NCI-H748 treated with DMSO at 0.1 percent for 48 hours (cell line): ENCODE results near the gene SERINC2.

Experiments used
- DNase-seq: peaks from one replicate; lab custom pipeline; 2025; lab: John Stamatoyannopoulos, UW

Gene SERINC2

GRCh38 chr1:31434101-31434871 lies 21.3 kb downstream of the SERINC2 start:
- DNase-seq, result no peak

GRCh38 chr1:31434979-31435378 lies 22.0 kb downstream of the SERINC2 start:
- DNase-seq, result no peak

DNA sequence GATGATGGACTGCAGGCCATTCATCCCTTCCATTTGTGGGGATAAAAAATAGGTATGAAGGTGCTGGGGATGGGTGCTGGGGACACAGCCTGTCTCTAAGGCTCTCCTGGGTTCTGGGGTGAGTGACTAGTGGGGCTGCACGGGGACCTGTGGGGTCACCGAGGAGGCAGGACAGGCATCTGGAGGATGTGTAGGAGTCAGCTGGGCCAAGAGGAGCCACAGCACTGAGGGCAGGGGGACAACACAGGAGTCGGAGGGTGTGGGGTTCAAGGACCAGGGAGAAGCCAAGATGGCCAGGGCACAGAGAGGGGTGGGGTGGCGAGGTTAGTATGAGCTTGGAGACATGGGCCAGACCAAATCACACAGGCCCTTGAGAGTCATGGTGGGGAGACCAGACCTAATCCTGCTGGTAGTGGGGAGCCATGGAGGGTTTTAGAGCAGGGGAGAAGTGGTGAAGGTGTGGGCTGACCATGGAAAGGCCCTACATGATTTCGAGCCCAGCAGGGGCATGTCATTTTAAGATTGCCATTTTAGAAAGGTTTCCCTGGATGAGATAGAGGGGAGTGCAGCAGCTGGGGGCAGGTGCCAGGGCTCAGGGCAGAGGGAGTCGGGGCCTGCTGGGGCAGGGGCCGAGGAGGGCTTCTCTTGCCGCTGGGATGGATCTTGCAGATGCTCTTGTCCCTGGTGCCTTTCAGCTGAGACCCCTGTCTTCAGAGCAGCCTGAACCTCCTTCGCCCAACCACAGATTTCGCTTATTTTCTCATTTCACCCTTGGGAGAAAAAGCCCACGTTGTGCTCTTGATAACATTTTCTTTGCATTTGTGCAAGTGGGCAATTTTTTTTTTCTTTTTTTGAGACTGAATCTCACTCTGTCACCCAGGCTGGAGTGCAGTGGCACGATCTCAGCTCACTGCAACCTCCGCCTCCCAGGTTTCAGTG lies 22.7 kb downstream of the SERINC2 start:
- DNase-seq, result no peak

DNA sequence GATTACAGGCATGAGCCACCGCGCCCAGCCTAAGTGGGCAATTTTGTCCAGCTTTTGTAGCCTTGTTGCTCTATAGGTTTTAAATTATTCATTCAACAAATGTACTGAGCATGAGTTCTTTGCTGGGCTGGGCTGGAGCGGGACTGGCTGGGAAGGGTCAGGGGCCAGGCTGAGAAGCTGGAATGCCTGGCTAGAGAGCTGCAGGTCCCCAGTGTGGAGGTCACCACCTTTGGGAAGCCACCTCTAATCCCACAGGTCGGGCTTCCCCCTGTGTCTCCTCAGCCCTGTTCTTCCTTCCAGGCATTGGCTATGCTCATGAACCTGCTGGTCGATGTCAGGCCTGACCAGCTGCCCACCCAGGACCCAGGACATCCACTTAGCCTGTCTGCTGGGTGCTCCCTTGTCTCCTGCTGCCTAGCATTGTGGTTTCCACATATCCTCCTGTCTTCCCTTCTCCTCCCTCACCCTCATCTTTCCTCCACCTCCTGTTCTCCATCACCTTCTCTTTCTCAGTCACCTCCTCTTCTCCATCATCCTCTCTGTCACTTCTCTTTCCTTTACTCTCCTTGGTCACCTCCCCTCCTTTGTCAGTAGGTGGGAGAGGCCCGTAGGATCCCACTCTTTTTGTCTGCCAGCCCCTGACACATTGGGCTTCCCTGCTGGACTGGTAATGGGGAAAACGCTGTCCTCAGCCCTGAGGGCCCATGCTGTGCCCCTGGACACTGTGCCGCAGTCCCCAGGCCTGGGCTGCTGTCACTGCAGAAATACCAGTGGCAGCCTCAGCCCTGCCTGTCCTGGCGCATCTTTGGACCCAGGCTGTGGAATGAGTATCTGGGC lies 23.8 kb downstream of the SERINC2 start:
- no peak for DNase-seq

DNA sequence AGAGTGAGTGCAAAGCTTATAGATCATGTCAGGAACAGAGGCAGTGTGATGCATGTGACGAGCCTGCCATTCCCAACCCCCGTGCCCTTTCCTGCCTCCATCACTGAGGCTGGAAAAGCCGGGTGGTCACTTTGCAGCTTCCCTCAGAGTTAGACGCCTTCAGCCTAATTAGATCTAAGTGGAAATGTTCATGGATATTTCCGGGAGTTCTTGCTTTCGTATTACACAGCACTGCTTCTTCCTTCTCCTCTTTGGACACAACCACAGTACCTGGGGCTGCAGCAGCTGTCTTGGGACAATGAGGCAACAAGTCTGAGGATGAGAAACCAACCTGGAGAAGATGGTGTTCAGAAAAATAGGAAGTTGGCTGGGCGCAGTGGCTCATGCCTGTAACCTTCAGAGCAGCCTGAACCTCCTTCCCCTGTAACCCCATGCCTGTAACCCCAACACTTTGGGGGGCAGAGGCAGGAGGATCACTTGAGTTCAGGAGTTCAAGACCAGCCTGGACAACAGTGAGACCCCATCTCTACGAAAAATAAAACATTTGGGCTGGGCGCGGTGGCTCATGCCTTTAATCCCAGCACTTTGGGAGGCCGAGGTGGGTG lies 24.5 kb downstream of the SERINC2 start:
- no peak for DNase-seq

GRCh38 chr1:31439276-31439675 lies 26.3 kb downstream of the SERINC2 start:
- DNase-seq, result no peak

- DNase-seq, result no peak
These were observed 28.1 kb downstream of the SERINC2 start for GRCh38 chr1:31441073-31441472.

DNA sequence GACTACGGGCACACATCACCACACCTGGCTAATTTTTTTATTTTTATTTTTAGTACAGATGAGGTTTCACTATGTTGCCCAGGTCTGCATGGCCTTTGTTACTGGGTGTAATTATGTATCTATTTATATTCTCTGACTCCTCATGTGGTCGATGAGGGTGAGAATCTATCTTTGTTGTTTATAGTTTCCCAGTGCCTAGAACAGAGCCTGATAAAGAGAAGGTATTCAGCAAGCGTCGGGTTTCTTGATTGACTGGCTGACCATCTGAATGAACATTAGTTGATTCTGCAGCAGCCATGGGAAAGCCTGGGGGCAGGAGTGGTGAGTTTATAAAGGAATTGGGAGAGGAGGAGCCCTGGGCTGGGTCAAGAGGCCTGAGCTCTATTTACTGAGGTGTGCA lies 28.5 kb downstream of the SERINC2 start:
- DNase-seq, result no peak

GRCh38 chr1:31441970-31442647 lies 29.1 kb downstream of the SERINC2 start:
- DNase-seq, result no peak

GRCh38 chr1:31442648-31442994 lies 29.6 kb downstream of the SERINC2 start:
- no peak for DNase-seq

- no peak for DNase-seq
These were observed 30.7 kb downstream of the SERINC2 start for GRCh38 chr1:31443673-31444072.

DNA sequence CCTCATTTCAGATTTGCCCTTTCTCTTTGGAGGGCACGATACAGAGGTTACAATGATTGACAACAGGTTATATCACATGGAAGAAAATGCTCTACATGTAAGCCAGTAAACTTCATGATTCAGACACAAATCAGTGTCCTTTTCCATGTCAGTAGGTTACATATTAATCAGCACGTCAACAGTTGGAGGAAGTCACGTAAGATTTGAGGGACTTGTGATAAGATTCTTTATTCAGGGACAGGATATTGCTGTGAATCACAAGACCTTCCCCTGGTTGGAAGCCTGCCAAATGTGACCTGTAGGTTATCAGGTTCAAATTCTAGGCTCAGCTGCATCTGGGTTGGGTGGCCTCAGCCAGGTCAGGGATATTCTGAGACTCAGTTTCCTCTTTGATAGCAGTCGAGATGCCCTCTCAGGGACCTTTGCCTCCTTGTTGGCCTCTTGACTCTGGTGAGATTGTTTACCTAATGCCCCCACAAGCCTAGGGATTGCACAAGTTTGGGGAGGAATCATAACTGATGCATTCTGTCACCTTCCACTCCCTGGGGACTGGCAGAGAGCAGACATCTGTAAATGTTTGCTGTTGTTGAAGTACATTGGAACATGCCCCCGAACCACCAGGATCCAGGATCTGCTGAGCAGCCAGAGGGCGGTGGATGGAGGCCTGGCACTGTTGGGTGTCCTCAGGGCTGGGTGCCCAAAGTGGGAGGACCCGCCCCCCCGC lies 31.9 kb downstream of the SERINC2 start:
- DNase-seq, result no peak

GRCh38 chr1:31445951-31446350 lies 32.9 kb downstream of the SERINC2 start:
- no peak for DNase-seq

DNA sequence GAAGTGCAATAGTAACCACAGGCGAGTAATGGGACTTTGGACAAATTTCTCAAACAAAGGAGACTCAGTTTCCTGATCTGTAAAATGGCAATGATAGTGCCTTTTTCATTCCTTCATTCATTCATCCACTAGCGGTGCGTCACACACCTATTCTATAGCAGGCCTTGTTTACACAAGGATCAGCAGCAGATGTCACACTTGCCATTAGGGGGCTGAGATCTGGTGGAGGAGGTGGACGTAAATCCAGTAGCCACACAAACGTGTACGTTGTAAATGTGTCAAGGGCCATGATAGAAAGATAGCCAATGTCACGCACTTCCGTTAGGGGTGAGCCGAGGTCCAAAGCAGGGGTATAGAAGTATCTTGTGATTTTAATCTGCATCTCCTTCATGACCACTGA lies 34.2 kb downstream of the SERINC2 start:
- DNase-seq, result no peak

- no peak for DNase-seq
These were observed 40.5 kb downstream of the SERINC2 start for GRCh38 chr1:31453384-31454079.

GRCh38 chr1:31458287-31458896 lies 45.4 kb downstream of the SERINC2 start:
- DNase-seq, result no peak

DNA sequence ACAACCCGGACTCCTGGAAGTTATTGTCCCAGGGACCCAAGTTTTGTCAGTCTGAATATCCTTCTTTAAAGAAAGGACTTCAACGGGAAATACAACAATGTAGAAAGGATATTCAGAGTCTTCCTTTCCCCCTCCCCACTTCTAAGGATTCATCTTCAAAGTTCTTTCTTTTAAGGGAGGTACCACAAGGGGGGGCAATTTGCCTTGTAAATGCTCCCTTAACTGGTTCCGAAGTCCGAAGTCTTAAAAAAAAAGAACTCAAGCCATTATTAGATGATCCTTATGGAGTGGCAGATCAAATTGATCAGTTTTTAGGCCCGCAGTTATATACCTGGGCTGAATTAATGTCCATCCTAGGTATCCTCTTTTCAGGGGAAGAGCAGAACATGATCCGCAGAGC lies 47.0 kb downstream of the SERINC2 start:
- DNase-seq, result no peak

DNA sequence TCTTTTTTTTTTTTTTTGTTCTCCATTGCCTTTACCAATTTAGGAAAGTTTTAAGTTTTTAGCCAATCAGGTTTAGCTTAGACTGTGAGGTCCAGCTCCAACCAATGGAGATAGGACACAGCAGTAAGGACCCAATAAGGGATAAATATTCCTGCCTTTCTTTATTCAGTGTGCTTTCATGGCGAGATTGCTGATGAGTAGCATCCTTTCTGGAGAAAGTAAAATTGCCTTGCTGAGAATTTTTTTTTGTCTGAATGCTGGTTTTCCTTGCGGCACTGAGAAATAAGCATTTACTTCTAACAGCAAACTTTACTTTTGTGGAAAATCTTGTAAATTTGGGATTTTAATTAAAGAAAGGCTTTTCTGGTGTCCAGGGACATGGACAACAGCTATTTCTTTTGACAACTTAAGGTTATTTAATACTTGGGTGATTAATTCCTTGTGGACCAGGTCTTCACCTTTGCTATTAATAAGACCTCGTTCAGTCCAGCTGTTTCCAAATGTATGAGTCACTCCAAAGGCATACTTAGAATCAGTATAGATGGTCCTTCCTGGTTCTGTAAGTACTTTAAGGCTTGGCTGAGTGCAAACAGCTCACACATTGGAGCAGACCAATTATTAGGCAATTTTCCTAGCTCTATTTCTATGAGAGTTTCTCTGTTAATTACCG lies 54.1 kb downstream of the SERINC2 start:
- DNase-seq, result no peak

DNA sequence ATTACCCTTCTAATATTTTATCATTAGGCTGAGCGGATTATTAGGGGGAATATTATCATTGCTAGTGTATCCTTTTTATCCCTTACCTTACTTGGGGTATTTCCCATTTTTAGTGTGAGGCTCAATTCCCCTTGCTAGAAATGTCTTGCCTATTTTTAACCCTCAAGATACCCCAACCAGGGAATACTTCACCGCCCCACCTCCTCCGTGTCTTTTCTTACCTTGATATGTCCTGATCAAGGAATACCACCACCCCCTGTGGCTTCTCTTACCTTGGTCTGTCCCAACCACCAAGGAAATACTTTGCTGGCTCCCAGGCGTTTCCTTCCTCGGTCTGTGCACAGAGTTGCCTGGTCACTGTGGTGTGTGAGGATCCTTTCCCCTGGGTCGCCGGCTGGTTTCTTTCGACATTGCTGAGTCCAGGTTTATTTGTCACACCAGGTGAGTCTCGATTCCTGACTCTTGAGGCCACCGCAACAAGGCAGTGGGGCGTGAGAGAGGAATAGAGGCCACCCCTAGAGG lies 57.8 kb downstream of the SERINC2 start:
- DNase-seq, result no peak
